ENCODE results near the gene TLCD5. TPM values are rescaled to one million over a fixed set of nuclear protein-coding genes. Genes with fewer than 3 reads are reported as not detected.

The TLCD5 gene
- polyA plus RNA-seq, 1 experiment: 8.0 TPM

- POLR2A ChIA-PET: no interaction called here
- Histone ChIP-seq H3K36me3 (ENCODE audit: control insufficient read depth, insufficient read depth, low read length) (no peaks in the 10 kb centered on the region; the same call in 1 of the 2 replicates), H3K27me3 (ENCODE audit: control insufficient read depth, insufficient read depth, low read length) (no peaks in the 10 kb centered on the region), H3K4me3 (ENCODE audit: low read depth, low read length) (no peak overlapping the region)
- no peak for DNase-seq (ENCODE audit: low read depth)
- CTCF ChIA-PET: interaction anchor here (0.8 kb wide), 1 partner anchor 18 kb away, joined by 3 read pairs; the partner anchor contains the start of gene ARHGEF12
- no peak for TF ChIP-seq CTCF (IDR thresholded peaks at IDR 0.05; ENCODE audit: insufficient read depth, low read depth, low read length)
Measured at GRCh38 chr11:120354779-120355178, 29.7 kb downstream of the TLCD5 start.

GRCh38 chr11:120357620-120358019, 32.5 kb downstream of the TLCD5 start:
- Histone ChIP-seq H3K36me3 (ENCODE audit: control insufficient read depth, insufficient read depth, low read length) (no peaks in the 10 kb centered on the region; the same call in 1 of the 2 replicates), H3K27me3 (ENCODE audit: control insufficient read depth, insufficient read depth, low read length) (no peaks in the 10 kb centered on the region), H3K4me3 (ENCODE audit: low read depth, low read length) (no peak overlapping the region)
- no peak for DNase-seq (ENCODE audit: low read depth)
- no peak for TF ChIP-seq CTCF (IDR thresholded peaks at IDR 0.05; ENCODE audit: insufficient read depth, low read depth, low read length)
- ChIA-PET POLR2A (no interaction called here), CTCF (no interaction called here)

GRCh38 chr11:120358729-120359128, 33.6 kb downstream of the TLCD5 start:
- POLR2A ChIA-PET: no interaction called here

GRCh38 chr11:120363436-120363835, 38.3 kb downstream of the TLCD5 start:
- H3K36me3 ChIP-seq (ENCODE audit: control insufficient read depth, insufficient read depth, low read length): no peaks in the 10 kb centered on the region
- DNase-seq (ENCODE audit: low read depth): no peak
- no peak overlapping the region for H3K4me3 ChIP-seq (ENCODE audit: low read depth, low read length)
- ChIA-PET CTCF (no interaction called here), POLR2A (no interaction called here)
- TF ChIP-seq CTCF (IDR thresholded peaks at IDR 0.05; ENCODE audit: insufficient read depth, low read depth, low read length): no peak
- no peaks in the 10 kb centered on the region for H3K27me3 ChIP-seq (ENCODE audit: control insufficient read depth, insufficient read depth, low read length)

More at GRCh38 chr11:120358729-120359128, 33.6 kb downstream of the TLCD5 start:
- Histone ChIP-seq H3K27me3 (ENCODE audit: control insufficient read depth, insufficient read depth, low read length) (no peaks in the 10 kb centered on the region), H3K4me3 (ENCODE audit: low read depth, low read length) (no peak overlapping the region), H3K36me3 (ENCODE audit: control insufficient read depth, insufficient read depth, low read length) (no peaks in the 10 kb centered on the region; the same call in 1 of the 2 replicates)
- CTCF ChIA-PET: no interaction called here
- no peak for TF ChIP-seq CTCF (IDR thresholded peaks at IDR 0.05; ENCODE audit: insufficient read depth, low read depth, low read length)
- no peak for DNase-seq (ENCODE audit: low read depth)

GRCh38 chr11:120365512-120365911, 40.4 kb downstream of the TLCD5 start:
- no peak for DNase-seq (ENCODE audit: low read depth)
- ChIA-PET CTCF (interaction anchor here (0.7 to 1.1 kb wide), 2 partner anchors 15 to 20 kb away, joined by 3 read pairs; no protein-coding TSS in a partner anchor), POLR2A (no interaction called here)
- Histone ChIP-seq H3K36me3 (ENCODE audit: control insufficient read depth, insufficient read depth, low read length) (no peaks in the 10 kb centered on the region), H3K4me3 (ENCODE audit: low read depth, low read length) (no peak overlapping the region), H3K27me3 (ENCODE audit: control insufficient read depth, insufficient read depth, low read length) (no peaks in the 10 kb centered on the region)
- TF ChIP-seq CTCF (IDR thresholded peaks at IDR 0.05; ENCODE audit: insufficient read depth, low read depth, low read length): no peak

Measured in BJ (cell line).